Fibroblast of skin of right quadriceps (primary cell): Measurements from ENCODE around the gene FAAH.

Source experiments
- DNase-seq: peaks from one replicate; pipeline ENCODE4 v3.0.0-alpha.2; 2013

Gene FAAH

DNA sequence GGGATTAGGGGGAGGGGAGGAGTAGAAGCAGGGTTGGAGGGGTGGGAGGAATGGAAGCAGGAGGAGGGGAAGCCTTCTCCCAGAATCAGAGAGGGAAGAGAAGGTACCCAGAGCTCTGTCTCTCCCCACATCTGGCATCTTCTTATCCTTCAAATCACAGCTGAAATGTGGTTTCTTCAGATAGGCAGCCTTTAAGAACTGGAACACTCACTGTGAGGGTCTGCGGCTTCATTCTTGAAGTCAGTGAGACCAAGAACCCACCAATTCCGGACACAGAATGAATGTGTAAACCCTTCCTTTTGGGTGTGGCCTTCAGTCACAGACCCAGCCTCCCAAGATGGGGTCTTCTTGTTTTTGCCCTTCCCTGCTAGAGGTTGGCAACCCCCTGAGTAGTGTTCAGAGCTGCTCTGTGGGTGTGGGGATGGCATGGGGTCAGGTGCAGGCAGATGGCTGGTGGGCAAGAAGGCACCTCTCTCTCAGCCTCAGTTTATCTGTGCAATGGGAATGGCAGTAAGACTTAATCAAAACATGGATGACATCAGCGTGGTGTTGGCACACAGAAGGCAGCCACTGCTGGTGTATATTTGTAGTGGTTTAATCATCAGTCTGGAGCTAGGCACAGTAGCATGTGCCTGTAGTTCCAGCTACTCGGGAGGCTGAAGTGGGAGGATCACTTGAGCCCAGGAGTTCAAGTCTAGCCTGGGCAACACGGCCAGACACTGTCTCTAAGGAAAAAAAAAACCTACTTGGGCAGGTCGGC, 7.2 kb downstream of the FAAH start:
- DNase-seq = no peak

DNA sequence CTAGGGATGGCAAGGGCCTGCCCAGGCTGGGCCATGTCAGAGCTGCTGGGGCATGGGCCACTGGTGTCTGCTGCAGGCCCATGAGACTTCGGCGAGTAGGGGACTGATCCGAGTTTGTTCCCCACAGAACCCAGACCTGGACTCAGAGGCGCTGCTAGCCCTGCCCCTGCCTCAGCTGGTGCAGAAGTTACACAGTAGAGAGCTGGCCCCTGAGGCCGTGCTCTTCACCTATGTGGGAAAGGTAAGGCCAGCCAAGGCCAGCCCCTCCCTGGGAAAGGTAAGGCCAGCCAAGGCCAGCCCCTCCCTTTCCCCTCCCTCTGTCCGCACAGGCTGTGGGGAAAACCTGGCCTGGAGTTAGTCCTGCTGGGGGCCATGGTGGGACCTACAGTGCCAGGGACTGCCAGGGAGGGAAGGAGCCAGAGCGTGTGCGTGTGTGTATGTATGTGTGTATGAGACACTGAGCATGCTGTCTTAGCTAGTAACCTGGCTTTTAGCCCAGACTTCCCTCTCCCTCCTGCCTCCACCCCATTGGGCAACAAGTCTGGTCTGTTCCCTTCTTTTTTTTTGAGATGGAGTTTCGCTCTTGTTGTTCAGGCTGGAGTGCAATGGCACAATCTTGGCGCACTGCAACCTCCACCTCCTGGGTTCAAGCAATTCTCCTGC, 8.0 kb downstream of the FAAH start:
- peak; percentile 82 for DNase-seq

DNA sequence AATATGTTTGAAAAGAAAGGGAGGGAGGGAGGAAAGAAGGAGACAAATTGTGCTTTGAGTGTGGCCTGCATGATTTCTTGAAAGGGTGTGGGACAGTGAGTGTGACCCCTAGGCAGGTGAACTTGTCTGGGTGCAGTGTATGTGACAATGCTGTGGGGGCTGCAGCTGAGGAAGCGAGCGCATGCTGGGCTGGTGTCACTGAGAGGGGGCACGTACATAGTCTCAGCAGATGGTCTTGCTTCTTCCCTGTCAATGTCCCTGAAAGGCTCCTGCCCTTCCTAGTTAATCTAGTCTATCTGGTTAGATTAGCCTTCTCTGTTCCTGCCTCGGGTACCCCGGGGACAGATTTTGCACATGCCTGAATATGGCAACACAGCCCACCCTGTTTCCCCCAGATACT, 9.8 kb downstream of the FAAH start:
- no peak for DNase-seq

DNA sequence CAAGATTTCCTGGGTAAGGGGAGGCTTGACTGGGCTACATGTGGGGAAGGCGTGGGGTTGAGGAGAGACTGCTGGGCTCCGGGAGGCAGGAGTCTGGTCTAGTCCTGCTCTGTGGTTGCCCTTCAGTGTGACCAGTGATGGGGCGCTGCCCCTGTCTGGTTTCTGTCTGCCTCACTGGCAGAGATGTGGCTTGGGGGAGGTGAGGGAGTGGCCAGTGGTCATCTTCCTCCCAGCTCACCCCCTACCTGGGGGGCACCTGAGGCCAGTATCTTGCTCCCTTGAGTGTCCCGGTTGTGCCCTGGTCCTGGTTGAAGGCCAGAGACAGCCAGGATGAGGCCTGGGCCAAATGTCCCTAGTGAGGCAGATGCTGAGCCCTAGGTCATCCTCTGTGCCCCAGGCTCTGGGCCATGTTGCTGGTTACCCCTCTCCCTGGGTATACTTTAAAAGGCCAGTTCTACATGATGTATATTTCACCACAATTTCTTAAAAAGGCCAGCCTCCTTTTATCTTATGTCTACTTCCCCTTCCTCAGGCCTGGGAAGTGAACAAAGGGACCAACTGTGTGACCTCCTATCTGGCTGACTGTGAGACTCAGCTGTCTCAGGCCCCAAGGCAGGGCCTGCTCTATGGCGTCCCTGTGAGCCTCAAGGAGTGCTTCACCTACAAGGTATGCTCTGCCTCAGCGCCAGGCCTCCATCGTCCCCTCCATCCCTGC, 10.5 kb downstream of the FAAH start:
- no peak for DNase-seq

DNA sequence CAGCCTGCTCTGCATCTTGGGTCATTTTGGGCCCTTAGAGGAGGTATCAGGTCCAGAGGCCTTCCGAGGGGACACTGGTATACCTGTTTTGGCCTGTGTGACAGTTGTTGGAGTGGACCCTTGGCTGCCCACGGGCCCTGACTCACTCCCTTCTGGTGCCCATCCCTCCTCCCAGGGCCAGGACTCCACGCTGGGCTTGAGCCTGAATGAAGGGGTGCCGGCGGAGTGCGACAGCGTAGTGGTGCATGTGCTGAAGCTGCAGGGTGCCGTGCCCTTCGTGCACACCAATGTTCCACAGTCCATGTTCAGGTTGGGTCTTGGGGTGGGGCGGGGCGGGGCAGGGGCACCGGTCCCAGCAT, 11.1 kb downstream of the FAAH start:
- DNase-seq = no peak

DNA sequence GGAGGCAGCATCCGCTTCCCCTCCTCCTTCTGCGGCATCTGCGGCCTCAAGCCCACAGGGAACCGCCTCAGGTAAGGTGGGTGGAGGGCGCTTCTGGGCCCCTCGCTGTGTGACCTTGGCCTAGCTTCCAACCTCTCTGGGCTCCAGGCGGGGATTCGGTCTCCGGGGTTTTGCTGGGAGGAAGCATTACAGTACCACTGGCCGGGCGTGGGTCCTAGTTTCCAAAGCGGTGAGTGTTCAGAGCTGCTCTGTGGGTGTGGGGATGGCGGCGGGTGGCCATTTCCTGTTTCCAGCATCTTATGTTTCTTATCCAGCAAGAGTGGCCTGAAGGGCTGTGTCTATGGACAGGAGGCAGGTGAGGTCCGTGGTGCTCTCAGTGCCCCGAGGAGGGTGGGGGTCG, 11.6 kb downstream of the FAAH start:
- no peak for DNase-seq

DNA sequence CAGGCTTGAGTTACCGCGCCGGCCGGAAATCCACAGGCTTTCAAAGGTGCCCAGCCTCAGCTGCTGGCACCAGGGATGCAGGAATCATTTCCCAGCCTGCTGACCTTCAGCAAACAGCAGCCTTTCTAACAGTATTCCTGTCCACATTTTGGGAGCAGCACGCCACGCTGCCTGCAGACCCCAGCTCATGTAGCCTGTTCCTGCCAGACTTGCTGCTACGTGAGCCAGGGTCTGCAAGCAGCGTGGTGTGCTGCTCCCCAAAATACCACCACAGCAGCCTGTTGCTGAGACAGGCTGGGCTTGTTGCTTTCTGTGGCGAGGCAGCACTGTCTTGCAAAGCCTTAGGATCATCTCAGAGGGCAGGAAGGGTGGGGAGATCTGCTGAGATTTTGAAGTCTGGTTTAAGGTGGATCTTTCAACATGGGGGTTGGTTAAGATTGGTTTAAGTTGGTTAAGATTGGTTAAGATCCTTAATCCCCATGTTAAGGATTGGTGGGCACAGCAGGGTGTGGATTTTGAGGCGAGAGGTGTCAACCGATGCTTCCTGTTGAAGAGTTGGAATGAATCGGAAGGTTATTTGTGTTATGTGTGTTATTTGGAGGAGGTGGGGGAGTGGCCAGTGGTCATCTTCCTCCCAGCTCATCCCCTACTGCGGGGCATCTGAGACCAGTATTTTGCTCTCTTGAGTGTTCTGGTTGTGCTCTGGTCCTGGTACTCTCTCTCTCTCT, 12.9 kb downstream of the FAAH start:
- DNase-seq = no peak

DNA sequence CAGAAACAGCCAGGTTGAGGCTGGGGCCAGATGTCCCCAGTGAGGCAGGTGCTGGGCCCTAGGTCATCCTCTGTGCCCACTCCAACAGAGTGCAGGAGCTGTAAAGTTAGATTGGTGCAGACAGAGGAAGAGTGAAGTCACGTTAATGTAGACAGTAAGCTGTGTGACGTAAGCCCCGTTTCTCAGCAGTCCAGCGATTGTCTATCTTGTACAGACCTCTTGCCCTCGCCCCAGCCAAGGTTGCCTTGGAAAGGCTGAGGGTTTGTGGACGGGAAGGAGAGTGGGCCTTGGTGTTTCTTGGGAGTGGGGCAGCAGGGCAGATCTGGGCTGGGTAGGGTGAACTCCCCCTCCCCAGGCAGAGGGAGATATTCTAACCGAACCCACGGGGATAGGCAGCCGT, 13.5 kb downstream of the FAAH start:
- no peak for DNase-seq

DNA sequence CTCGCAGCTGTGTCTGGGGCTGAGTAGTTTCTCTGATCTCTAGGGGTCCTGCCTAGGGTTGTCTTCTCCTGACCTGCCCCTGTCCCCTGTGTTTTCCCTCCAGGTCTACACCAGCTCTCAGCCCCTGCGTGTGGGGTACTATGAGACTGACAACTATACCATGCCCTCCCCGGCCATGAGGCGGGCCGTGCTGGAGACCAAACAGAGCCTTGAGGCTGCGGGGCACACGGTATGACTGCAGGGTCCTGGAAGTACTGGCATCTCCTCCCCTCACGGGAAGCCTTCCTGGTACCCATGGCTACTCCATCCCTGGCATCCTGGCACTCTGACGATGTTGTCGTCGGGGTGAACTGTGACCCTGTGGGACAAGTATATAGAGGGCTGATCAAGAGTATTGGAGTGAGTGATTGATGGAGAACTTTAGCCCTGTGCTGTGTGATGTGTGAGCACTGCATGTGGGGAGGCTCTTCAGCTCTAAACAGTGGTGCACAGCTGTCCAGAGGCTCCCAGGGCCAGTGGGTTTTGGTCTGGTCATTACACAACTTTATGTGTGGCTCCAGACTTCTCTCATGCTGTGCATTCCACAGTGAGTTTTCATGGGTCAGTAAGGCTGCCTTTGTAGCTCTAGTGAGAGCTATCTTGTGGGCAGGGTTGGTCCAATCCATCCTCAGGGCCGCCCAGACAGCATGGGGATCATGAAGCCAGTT, 14.4 kb downstream of the FAAH start:
- DNase-seq = no peak

DNA sequence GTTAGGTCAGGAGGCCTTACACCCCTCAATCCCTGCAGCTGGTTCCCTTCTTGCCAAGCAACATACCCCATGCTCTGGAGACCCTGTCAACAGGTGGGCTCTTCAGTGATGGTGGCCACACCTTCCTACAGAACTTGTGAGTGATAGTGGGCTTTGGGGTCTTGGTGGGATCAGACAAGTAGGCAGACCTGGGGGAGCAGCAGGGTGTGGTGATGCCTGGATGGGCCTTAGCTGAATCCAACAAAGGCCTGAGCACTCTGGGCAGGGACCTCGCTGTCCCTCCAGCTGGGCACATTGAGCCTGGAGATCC, 14.9 kb downstream of the FAAH start:
- no peak for DNase-seq

DNA sequence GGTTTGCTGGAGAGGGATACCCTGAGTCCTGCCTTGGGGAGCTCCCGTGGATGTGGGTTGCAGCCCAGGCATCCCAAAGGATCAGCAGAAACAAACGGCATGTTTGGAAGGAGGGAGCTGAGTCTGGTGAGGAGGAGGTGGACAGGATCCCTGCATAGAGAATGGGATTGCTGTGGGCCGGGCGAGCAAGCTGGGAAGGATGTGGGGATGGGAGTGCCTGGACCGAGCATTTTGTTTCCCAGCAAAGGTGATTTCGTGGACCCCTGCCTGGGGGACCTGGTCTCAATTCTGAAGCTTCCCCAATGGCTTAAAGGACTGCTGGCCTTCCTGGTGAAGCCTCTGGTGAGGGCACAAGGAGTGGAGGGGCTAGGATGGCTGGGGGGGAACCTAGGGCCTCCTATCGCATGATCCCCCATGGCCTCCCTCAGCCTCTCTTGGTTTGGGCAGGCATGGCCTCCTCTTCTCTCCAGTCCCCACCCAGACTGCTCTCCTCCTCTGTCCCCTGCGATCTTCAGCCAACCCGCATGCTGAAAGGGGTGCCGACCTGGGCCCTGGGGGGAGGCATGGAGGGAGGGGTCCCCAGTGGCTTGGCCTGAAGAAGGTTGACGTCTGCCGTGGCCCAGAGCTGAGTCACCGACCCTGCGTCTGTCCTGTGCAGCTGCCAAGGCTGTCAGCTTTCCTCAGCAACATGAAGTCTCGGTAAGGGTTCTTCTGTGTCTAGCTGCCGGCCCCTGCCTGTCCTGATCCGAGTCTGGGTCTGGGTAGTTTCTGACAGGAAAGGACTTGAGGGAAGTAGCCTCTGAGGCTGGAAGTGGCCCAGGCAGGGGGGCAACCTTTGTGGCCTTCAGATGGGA, 16.3 kb downstream of the FAAH start:
- no peak for DNase-seq

DNA sequence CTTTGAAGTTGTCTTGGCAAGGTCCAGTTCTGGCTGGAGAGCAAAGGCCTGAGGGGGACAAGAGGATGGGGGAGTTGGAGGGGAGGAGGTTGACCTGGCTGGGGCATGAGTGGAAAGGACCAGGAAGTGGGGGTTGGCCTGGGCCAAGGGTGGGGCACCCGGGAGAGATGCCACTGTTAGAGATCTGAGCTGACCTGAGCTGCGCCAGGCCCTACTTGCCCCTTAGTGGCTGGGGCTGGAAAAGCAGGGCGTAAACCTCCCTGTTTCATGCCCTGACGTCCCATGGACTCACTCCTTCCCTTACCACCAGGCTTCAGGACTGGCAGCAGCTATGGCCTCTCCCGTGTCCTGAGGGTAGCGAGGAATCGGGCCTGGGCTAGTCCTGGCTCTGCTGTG, 16.9 kb downstream of the FAAH start:
- no peak for DNase-seq

DNA sequence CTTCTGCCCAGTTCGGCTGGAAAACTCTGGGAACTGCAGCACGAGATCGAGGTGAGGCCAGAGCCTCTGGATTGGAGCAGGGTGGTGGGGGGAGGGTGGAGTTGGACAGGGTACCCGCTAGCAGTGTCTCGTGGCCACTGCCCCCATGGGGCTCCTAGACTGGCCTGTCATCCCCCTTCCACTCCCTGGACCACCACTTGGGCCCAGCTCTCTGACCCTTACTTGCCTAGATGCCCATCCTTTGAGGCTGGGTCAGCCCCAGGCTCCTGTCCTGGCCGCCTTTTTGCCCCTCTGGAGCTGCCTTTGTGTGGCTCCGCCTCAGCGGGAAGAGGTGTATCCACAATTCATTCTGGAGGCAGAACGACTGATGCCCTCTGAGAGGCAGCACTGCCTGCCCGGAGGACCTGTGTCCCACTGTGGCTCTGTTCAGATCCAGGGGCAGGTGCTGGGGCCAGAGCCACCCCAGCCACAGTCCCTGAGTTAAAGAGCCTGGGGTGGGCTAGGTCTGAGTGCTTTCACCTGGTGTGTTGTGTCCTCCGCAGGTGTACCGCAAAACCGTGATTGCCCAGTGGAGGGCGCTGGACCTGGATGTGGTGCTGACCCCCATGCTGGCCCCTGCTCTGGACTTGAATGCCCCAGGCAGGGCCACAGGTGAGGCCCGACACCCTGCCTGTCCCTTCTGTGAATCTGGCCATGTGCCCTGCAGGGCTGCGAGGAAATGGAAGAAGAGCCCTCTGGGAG, 17.7 kb downstream of the FAAH start:
- DNase-seq = no peak

DNA sequence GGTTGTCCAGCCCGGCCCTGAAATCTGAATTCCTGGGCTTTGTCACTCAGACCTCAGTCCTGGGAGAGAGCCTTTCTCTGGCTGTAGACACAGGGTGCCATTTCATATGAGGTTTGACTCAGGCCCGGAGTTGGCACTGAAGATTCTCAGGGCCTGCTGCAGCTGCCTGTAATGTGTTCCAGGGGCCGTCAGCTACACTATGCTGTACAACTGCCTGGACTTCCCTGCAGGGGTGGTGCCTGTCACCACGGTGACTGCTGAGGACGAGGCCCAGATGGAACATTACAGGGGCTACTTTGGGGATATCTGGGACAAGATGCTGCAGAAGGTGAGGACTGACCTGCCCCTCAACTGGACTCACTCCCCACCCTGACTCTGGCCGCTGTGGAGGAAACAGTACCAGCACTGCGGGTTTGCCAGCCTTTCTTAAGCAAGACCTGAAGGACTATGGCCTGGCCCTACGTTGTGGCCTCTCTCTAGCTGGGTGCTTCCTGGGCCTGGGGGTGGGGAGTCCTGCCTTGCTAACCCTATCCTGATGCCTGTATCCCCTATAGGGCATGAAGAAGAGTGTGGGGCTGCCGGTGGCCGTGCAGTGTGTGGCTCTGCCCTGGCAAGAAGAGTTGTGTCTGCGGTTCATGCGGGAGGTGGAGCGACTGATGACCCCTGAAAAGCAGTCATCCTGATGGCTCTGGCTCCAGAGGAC, 18.9 kb downstream of the FAAH start:
- no peak for DNase-seq

DNA sequence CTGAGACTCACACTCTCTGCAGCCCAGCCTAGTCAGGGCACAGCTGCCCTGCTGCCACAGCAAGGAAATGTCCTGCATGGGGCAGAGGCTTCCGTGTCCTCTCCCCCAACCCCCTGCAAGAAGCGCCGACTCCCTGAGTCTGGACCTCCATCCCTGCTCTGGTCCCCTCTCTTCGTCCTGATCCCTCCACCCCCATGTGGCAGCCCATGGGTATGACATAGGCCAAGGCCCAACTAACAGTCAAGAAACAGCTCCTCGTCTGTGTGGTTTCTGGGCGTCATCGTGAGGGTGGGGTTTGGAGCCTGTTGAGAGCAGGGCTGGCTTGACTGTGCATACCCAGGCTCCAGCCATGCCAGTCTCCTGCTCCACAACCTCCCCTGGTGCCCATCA, 19.5 kb downstream of the FAAH start:
- DNase-seq = no peak

DNA sequence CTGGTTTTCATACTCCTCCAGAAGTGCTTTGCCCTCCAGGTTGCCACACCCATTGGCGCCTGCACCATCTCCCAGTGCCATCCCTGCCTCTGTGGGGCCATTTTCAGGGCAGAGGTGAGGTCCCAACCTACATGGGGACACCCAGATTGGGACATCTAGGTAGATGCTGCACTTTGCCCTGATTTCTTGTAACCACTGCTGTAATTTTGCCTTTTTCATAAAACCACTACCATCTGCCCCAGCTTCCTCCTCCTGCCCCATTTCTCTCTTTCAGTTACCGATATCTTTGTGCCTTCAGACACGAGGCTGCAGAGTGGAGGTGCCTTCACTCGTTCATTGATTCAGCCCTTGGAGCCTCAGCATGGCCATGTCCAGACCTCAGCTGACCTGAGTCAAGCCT, 21.4 kb downstream of the FAAH start:
- DNase-seq = no peak

DNA sequence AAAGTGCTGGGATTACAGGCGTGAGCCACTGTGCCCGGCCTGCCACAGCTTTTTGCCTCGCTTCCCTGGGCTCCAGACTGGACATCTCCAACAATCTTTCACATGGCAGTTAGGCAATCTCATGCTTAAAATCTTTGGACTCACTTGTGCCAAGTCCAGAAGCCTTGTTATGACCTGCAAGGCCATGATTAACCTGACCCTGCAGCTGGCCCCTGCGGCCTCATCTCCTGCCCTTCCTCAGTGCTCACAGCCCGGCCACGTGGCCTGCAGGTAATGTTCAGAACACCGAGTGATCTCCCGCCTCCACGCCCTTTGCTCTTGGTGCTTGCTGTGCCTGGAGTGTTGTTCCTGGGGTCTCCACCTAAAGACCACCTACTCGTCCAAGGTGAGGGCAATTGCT, 24.9 kb downstream of the FAAH start:
- no peak for DNase-seq

DNA sequence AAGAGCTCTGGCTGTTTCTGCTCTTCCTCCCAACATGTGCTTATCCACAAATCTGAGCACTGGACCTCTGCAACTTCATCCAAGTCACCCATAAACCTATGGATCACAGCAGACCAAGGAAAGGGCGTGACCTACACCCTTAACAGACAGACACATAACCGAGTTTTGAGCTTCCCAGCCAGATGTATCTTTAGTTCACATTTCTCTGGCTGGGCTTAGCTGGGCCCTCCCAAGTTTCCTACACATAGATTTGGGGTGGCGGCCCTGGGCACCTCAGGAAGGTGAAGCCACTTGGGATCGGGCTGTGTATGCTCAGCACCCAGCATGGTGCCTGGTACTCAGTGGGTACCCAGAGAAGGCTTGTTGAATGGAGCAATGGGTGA, 26.4 kb downstream of the FAAH start:
- DNase-seq = no peak

DNA sequence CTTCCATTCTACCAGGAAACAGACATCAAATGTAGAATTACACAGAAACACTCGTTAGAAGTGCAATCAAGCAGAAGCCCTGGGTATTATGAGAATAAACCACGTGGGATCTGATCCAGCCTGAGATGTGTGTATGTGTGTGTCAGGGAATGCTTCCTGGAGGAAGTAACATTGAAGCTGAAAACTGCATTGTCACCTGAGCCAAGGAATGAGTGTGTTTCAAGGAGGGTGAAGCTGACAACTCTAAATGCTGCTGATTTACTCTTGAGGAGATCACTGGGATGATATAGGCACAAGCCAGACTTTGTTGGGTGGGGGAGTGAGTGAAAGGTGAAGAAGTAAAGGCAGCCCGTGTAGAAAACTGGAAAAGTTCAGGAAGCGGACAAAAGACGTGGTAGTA, 27.6 kb downstream of the FAAH start:
- no peak for DNase-seq

DNA sequence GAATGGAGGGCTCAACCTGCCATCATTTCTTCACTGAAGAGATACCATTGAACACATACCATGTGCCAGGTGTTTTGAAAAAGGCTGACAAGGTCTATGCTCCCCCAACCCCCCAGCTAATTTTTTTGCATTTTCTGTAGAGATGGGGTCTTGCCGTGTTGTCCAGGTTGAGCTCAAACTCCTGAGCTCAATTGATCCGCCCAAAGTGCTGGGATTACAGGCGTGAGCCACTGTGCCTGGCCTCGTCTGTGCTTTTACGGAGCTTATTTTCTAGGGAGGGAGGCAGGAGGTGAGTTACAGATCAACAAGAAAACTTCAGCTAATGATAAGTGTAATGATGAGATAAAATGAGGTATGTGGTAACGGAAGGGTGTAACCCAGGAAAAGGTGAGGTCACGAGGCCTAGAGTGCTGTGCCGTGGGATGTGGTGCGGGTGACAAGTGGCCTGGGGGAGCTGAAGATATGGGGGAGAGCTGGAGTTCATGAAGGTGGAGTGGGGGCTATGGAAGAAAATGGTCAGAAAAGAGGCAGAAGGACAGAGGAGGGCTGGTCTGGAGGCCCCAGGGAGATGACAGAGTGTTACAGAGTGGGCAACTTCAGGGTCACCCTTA, 28.2 kb downstream of the FAAH start:
- DNase-seq = no peak
